ENCODE results near the gene CANX.

Gene CANX

GRCh38 chr5:179769271-179769670 is 70.5 kb downstream of the CANX start:
- Histone ChIP-seq H2AFZ (ENCODE audit: low read length) (no peak overlapping the region), H3K9me3 (ENCODE audit: low read length) (no peaks in the 10 kb centered on the region), H3K9me2 (ENCODE audit: low read depth, low read length) (no peaks in the 10 kb centered on the region), H3K4me1 (ENCODE audit: insufficient read depth, low read length, severe bottlenecking) (no peaks in the 10 kb centered on the region), H4K20me1 (ENCODE audit: insufficient read depth, low read length) (no peaks in the 10 kb centered on the region), H3K4me2 (ENCODE audit: low read length) (no peak overlapping the region), H3K27ac (ENCODE audit: low read depth, low read length, poor library complexity, severe bottlenecking) (no peak overlapping the region), H3K27me3 (ENCODE audit: insufficient read depth, low read length) (no peaks in the 10 kb centered on the region), H3F3A (ENCODE audit: insufficient read depth, low read length) (no peaks in the 10 kb centered on the region), H3K4me3 (ENCODE audit: low read depth, low read length, poor library complexity, severe bottlenecking) (no peak overlapping the region), H3K9ac (ENCODE audit: low read length) (no peak overlapping the region), H3K79me2 (ENCODE audit: insufficient read depth, low read length) (no peaks in the 10 kb centered on the region), H3K36me3 (ENCODE audit: insufficient read depth, low read length) (peaks cover 89% of the 10 kb centered on the region)
- no peak for TF ChIP-seq CTCF (IDR thresholded peaks at IDR 0.05; ENCODE audit: low read length)
- TF ChIP-seq EZH2 (IDR thresholded peaks at IDR 0.05; ENCODE audit: borderline replicate concordance, low read length): no peak

GRCh38 chr5:179769796-179770195 is 71.0 kb downstream of the CANX start:
- H3K9ac ChIP-seq (ENCODE audit: low read length): no peak overlapping the region
- H4K20me1 ChIP-seq (ENCODE audit: insufficient read depth, low read length): no peaks in the 10 kb centered on the region

GRCh38 chr5:179771311-179771895 is 72.6 kb downstream of the CANX start:
- H3F3A ChIP-seq (ENCODE audit: insufficient read depth, low read length): no peaks in the 10 kb centered on the region
- H2AFZ ChIP-seq (ENCODE audit: low read length): no peak overlapping the region
- no peak for TF ChIP-seq CTCF (IDR thresholded peaks at IDR 0.05; ENCODE audit: low read length)
- no peak for TF ChIP-seq EZH2 (IDR thresholded peaks at IDR 0.05; ENCODE audit: borderline replicate concordance, low read length)
- no peaks in the 10 kb centered on the region for H3K79me2 ChIP-seq (ENCODE audit: insufficient read depth, low read length)
- no peak overlapping the region for H3K4me3 ChIP-seq (ENCODE audit: low read depth, low read length, poor library complexity, severe bottlenecking)
- no peak overlapping the region for H3K4me2 ChIP-seq (ENCODE audit: low read length)
- H3K27me3 ChIP-seq (ENCODE audit: insufficient read depth, low read length): no peaks in the 10 kb centered on the region
- no peak overlapping the region for H3K9ac ChIP-seq (ENCODE audit: low read length)
- no peaks in the 10 kb centered on the region for H3K9me3 ChIP-seq (ENCODE audit: low read length)
- H3K36me3 ChIP-seq (ENCODE audit: insufficient read depth, low read length): peaks cover 95% of the 10 kb centered on the region
- no peaks in the 10 kb centered on the region for H3K9me2 ChIP-seq (ENCODE audit: low read depth, low read length)
- no peak overlapping the region for H3K27ac ChIP-seq (ENCODE audit: low read depth, low read length, poor library complexity, severe bottlenecking)
- no peaks in the 10 kb centered on the region for H3K4me1 ChIP-seq (ENCODE audit: insufficient read depth, low read length, severe bottlenecking)
- no peaks in the 10 kb centered on the region for H4K20me1 ChIP-seq (ENCODE audit: insufficient read depth, low read length)

More at GRCh38 chr5:179769796-179770195, 71.0 kb downstream of the CANX start:
- no peak overlapping the region for H3K27ac ChIP-seq (ENCODE audit: low read depth, low read length, poor library complexity, severe bottlenecking)
- H3K36me3 ChIP-seq (ENCODE audit: insufficient read depth, low read length): peaks cover 95% of the 10 kb centered on the region
- no peaks in the 10 kb centered on the region for H3K27me3 ChIP-seq (ENCODE audit: insufficient read depth, low read length)
- H3K4me3 ChIP-seq (ENCODE audit: low read depth, low read length, poor library complexity, severe bottlenecking): no peak overlapping the region
- H3F3A ChIP-seq (ENCODE audit: insufficient read depth, low read length): no peaks in the 10 kb centered on the region
- no peaks in the 10 kb centered on the region for H3K79me2 ChIP-seq (ENCODE audit: insufficient read depth, low read length)
- no peaks in the 10 kb centered on the region for H3K9me2 ChIP-seq (ENCODE audit: low read depth, low read length)
- TF ChIP-seq EZH2 (IDR thresholded peaks at IDR 0.05; ENCODE audit: borderline replicate concordance, low read length) (no peak), CTCF (IDR thresholded peaks at IDR 0.05; ENCODE audit: low read length) (no peak)
- H2AFZ ChIP-seq (ENCODE audit: low read length): no peak overlapping the region
- H3K9me3 ChIP-seq (ENCODE audit: low read length): no peaks in the 10 kb centered on the region
- no peaks in the 10 kb centered on the region for H3K4me1 ChIP-seq (ENCODE audit: insufficient read depth, low read length, severe bottlenecking)
- H3K4me2 ChIP-seq (ENCODE audit: low read length): no peak overlapping the region

Data from OCI-LY1 (cell line).